Neural progenitor cell (in vitro differentiated cells): ENCODE data around the gene MYH6.

ENCODE experiments used
- CTCF ChIP-seq: fragments of 200-600 bp; sonication (generic); IDR thresholded peaks from 2 replicates; pipeline ENCODE4 v1.5.1; 2017; ENCODE audit warnings: antibody characterized with exemption, mild to moderate bottlenecking
- EZH2 ChIP-seq: fragments of 200-600 bp; sonication (generic); IDR thresholded peaks from 2 replicates; pipeline ENCODE4 v1.6.1; 2017; ENCODE audit warnings: antibody characterized with exemption, mild to moderate bottlenecking, moderate library complexity
- EZH2phosphoT487 ChIP-seq: fragments of 200-600 bp; sonication (generic); IDR thresholded peaks from 2 replicates; pipeline ENCODE4 v1.6.1; 2017; ENCODE audit warnings: antibody characterized with exemption

DNA sequence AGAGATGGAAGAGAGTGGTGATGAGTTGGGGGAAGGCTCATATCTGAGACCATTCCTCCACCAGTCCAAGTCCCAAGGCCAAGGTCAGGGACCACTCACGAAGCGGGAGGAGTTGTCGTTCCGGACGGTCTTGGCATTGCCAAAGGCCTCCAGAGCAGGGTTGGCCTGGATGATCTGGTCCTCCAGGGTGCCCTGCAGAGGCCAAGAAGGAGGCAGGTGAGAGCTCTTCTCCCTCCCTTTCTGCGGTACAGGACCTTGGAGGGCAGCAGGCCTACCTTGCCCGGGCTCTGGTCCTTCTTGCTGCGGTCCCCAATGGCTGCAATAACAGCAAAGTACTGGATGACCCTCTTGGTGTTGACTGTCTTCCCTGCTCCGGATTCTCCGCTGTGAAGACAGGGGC, 23.4 kb upstream of the MYH6 start:
- TF ChIP-seq CTCF (no peak), EZH2 (no peak), EZH2phosphoT487 (no peak)
